ENCODE measurements around the gene COQ2. TPM values are rescaled to one million over a fixed set of nuclear protein-coding genes. Genes with fewer than 3 reads are reported as not detected.

COQ2 gene
- total and polyA plus RNA-seq, 2 of the 13 experiments (the other 11 are each of a cell fraction or from before 2014, with no cell fraction given) = 10.1 to 17.3 TPM

DNA sequence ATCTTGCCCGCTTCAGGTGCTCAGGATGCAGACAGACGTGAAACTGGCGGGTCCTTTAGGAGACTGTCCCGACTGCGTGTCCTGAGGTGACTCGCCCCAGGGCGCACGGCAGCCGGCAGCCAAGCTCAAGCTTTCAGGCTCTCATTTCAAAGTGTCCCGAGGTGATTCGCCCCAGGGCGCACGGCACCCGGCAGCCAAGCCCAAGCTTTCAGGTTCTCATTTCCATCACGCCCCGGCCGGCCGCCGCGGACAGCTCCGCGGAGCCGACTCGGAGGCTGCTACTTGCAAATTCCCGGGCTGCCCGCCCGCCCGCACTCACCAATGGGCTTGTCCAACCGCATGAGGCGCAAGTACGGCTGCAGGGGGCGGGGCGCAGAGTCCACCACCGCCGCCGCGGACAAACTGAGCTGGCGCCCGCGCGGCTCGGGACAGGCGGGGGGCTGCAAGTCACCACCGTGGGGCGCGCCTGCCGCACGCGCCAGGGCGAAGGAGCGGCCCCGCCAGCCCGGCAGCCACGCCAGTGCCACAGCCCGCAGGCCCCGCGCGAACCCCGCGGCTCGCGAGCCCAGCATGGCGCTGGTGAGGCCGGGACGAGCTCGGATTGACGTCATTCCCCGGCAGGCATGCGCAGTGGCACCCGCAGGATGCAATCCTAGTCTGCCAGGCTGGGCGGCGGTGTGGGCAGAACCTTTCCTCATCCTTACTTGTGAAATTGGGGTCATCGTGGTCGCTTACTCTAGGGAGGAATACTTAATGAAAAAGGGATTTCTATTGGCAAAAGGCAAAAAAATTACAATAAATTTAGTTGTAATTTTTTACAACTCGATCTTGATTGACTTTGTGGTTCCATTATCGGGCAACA is at the start of gene COQ2 (continued):
- TF ChIP-seq MAF1 (CRISPR knock-in tag; IDR thresholded peaks at IDR 0.05; ENCODE audit: borderline replicate concordance) = no peak
- TF ChIP-seq, protein P1, sequence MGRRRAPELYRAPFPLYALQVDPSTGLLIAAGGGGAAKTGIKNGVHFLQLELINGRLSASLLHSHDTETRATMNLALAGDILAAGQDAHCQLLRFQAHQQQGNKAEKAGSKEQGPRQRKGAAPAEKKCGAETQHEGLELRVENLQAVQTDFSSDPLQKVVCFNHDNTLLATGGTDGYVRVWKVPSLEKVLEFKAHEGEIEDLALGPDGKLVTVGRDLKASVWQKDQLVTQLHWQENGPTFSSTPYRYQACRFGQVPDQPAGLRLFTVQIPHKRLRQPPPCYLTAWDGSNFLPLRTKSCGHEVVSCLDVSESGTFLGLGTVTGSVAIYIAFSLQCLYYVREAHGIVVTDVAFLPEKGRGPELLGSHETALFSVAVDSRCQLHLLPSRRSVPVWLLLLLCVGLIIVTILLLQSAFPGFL (CRISPR knock-in tag; IDR thresholded peaks at IDR 0.05) = 0 out of 2 replicates have a peak, but pooled peaks have one; percentile 51
- peak; percentile 29; the same call in 1 of the 2 replicates for TF ChIP-seq PHF21A (CRISPR knock-in tag; IDR thresholded peaks at IDR 0.05)
- peak; percentile 63; the same call in 1 of the 2 replicates for TF ChIP-seq CHCHD3 (CRISPR knock-in tag; IDR thresholded peaks at IDR 0.05)
- TF ChIP-seq SRY (CRISPR knock-in tag; IDR thresholded peaks at IDR 0.05) = 0 out of 2 replicates have a peak, but pooled peaks have one; percentile 73
- no peak for TF ChIP-seq KDM6A (CRISPR knock-in tag; IDR thresholded peaks at IDR 0.05; ENCODE audit: low read depth)
- TF ChIP-seq ETV6 (CRISPR knock-in tag; conservative IDR thresholded peaks at IDR 0.05) = no peak
- TF ChIP-seq ZFP37 (CRISPR knock-in tag; IDR thresholded peaks at IDR 0.05; ENCODE audit: borderline replicate concordance) = no peak
- no peak for TF ChIP-seq NPAS2 (CRISPR knock-in tag; IDR thresholded peaks at IDR 0.05; ENCODE audit: borderline replicate concordance)
- no peak for TF ChIP-seq ETS1 (CRISPR knock-in tag; IDR thresholded peaks at IDR 0.05)
- TF ChIP-seq ZNF331 (CRISPR knock-in tag; IDR thresholded peaks at IDR 0.05) = peak; percentile 11; the same call in 1 of the 2 replicates
- peak; percentile 96 for TF ChIP-seq TOPORS (CRISPR knock-in tag; IDR thresholded peaks at IDR 0.05)
- TF ChIP-seq ZNF660 (CRISPR knock-in tag; IDR thresholded peaks at IDR 0.05; ENCODE audit: borderline replicate concordance, low read depth) = no peak
- no peak for TF ChIP-seq ISX (CRISPR knock-in tag; conservative IDR thresholded peaks at IDR 0.05)
- TF ChIP-seq EED (CRISPR knock-in tag; IDR thresholded peaks at IDR 0.05) = 0 out of 2 replicates have a peak, but pooled peaks have one; percentile 62
- no peak for TF ChIP-seq ELF4 (CRISPR knock-in tag; IDR thresholded peaks at IDR 0.05; ENCODE audit: borderline replicate concordance)
- peak; percentile 67 for TF ChIP-seq ZNF451 (CRISPR knock-in tag; IDR thresholded peaks at IDR 0.05)
- TF ChIP-seq ZFY (CRISPR knock-in tag; IDR thresholded peaks at IDR 0.05) = peak; percentile 92
- TF ChIP-seq BCLAF1 (IDR thresholded peaks at IDR 0.05) = no peak
- no peak for TF ChIP-seq EHMT2 (IDR thresholded peaks at IDR 0.05; ENCODE audit: borderline replicate concordance, low read depth, low read length)
- TF ChIP-seq ZMYM3 (CRISPR knock-in tag; IDR thresholded peaks at IDR 0.05) = no peak
- TF ChIP-seq ZSCAN31 (CRISPR knock-in tag; IDR thresholded peaks at IDR 0.05; ENCODE audit: low read depth) = 0 out of 2 replicates have a peak, but pooled peaks have one; percentile 62
- no peak for TF ChIP-seq ZNF780A (CRISPR knock-in tag; IDR thresholded peaks at IDR 0.05)
- TF ChIP-seq ZNF329 (CRISPR knock-in tag; IDR thresholded peaks at IDR 0.05; ENCODE audit: low read depth) = peak; percentile 84; the same call in 1 of the 2 replicates
- TF ChIP-seq NRL (CRISPR knock-in tag; IDR thresholded peaks at IDR 0.05; ENCODE audit: borderline replicate concordance) = peak; percentile 57; the same call in 1 of the 2 replicates
- peak; percentile 4; the same call in 1 of the 2 replicates for TF ChIP-seq HCFC1 (IDR thresholded peaks at IDR 0.05; ENCODE audit: low read depth, low read length)

Data from HepG2 (cell line).